HFFc6 (cell line): ENCODE results near the gene THSD4. TPM values are rescaled to one million over a fixed set of nuclear protein-coding genes. Genes with fewer than 3 reads are reported as not detected.

Experiments
- DNase-seq: peaks from one replicate; pipeline ENCODE4 v3.0.0-alpha.2; 2018
- H3K27ac Mint-ChIP-seq: 2 replicates; pipeline ENCODE4 v1.8.0; 2020; ENCODE audit warnings: mild to moderate bottlenecking, mixed read lengths
- H3K27me3 Mint-ChIP-seq: 2 replicates; pipeline ENCODE4 v1.8.0; 2021; ENCODE audit warnings: mild to moderate bottlenecking, moderate library complexity, mixed read lengths; ENCODE audit not compliant: insufficient read depth
- H3K36me3 Mint-ChIP-seq: 2 replicates; pipeline ENCODE4 v1.8.0; 2021; ENCODE audit warnings: low read depth, mixed read lengths
- H3K4me1 Mint-ChIP-seq: 2 replicates; pipeline ENCODE4 v1.8.0; 2020; ENCODE audit warnings: low read depth, mixed read lengths
- H3K4me3 Mint-ChIP-seq: 2 replicates; pipeline ENCODE4 v1.8.0; 2020; ENCODE audit warnings: mild to moderate bottlenecking, moderate library complexity, mixed read lengths
- H3K9me3 Mint-ChIP-seq: 2 replicates; pipeline ENCODE4 v1.8.0; 2020; ENCODE audit warnings: mild to moderate bottlenecking, mixed read lengths
- CTCF ChIP-seq: fragments of 200-600 bp; sonication (generic); IDR thresholded peaks from 2 replicates; pipeline ENCODE4 v1.5.0; 2021; ENCODE audit warnings: antibody characterized with exemption, mild to moderate bottlenecking
- total RNA-seq, 6 experiments: library from RNA; stranded (reverse); fragmentation: NEBNext Ultra II Directional; extraction: Animal tissue kit (Norgen Biotek cat#: 25700); gene quantifications; 2 replicates in 1 of 6; 3 replicates in 5 of 6; pipeline ENCODE4 v1.2.3, GENCODE V29; 2021

THSD4 gene
- total RNA-seq, 6 experiments from 2014 or later = 32.7 to 39.1 (median 36.4) TPM

GRCh38 chr15:71471347-71471746 is 356.1 kb downstream of the THSD4 start:
- Mint-ChIP-seq H3K4me3 (no peak overlapping the region), H3K9me3 (no peaks in the 10 kb centered on the region), H3K36me3 (peaks cover 12% of the 10 kb centered on the region), H3K4me1 (peaks cover 27% of the 10 kb centered on the region), H3K27me3 (peaks cover 1% of the 10 kb centered on the region; the same call in 1 of the 2 replicates), H3K27ac (no peak overlapping the region)
- TF ChIP-seq CTCF = no peak
- DNase-seq = no peak

GRCh38 chr15:71472566-71472965 is 357.3 kb downstream of the THSD4 start:
- H3K36me3 Mint-ChIP-seq = peaks cover 12% of the 10 kb centered on the region
- no peak for DNase-seq
- no peak overlapping the region for H3K4me3 Mint-ChIP-seq
- peaks cover 27% of the 10 kb centered on the region for H3K4me1 Mint-ChIP-seq
- H3K27me3 Mint-ChIP-seq = peaks cover 1% of the 10 kb centered on the region; the same call in 1 of the 2 replicates
- no peaks in the 10 kb centered on the region for H3K9me3 Mint-ChIP-seq
- no peak overlapping the region for H3K27ac Mint-ChIP-seq
- TF ChIP-seq CTCF = no peak

DNA sequence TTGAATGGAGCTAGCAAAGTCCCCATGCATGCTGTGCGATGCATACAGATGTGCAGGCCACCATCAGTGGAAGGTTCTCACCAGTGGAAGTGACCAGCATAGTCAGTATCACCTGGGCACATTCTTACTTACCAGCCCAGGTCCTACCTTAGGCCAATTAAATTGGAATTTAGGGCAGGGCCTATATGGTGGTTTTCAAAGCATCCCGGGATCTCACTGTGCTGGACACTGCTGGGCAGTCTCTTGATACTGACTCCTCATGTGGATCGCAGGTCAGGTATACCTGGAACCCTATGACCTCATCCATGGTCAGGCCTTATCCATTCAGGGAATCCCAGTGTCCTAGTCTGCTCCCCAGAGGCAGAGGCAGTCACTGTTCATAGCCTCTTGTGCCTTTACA is 358.5 kb downstream of the THSD4 start:
- Mint-ChIP-seq H3K36me3 (peaks cover 4% of the 10 kb centered on the region; the same call in 1 of the 2 replicates), H3K27me3 (peaks cover 1% of the 10 kb centered on the region), H3K4me3 (no peak overlapping the region), H3K9me3 (no peaks in the 10 kb centered on the region), H3K27ac (no peak overlapping the region), H3K4me1 (peaks cover 27% of the 10 kb centered on the region)
- no peak for DNase-seq
- no peak for TF ChIP-seq CTCF

DNA sequence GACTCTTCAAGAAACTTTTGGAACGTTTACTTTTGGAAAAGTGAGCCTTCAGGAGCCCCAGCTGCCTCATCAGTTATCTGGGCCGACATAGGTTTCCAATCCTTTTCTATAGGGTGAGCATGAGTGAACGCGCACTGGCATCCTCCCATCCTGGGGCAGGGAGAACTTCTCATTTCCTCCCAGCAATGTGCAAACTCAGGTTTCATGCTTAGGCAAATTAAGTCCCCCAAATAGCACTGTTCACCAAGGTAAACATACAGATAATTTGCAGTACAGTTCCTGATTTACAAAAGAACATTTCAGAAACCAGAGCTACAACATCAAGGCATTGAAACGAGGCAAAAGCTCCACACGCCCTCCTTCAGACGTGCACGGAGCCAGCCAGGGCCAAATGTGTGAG is 361.6 kb downstream of the THSD4 start:
- TF ChIP-seq CTCF = no peak
- DNase-seq = no peak
- peaks cover 13% of the 10 kb centered on the region for H3K4me1 Mint-ChIP-seq
- H3K36me3 Mint-ChIP-seq = no peaks in the 10 kb centered on the region
- no peaks in the 10 kb centered on the region for H3K9me3 Mint-ChIP-seq
- no peaks in the 10 kb centered on the region; the same call in 1 of the 2 replicates for H3K27me3 Mint-ChIP-seq
- no peak overlapping the region for H3K27ac Mint-ChIP-seq
- H3K4me3 Mint-ChIP-seq = no peak overlapping the region

- Mint-ChIP-seq H3K9me3 (no peaks in the 10 kb centered on the region), H3K27ac (no peak overlapping the region), H3K36me3 (no peaks in the 10 kb centered on the region), H3K4me1 (peaks cover under 1% of the 10 kb centered on the region; the same call in 1 of the 2 replicates), H3K4me3 (no peak overlapping the region), H3K27me3 (peaks cover 2% of the 10 kb centered on the region; the same call in 1 of the 2 replicates)
- DNase-seq = no peak
- no peak for TF ChIP-seq CTCF
These were observed 365.3 kb downstream of the THSD4 start for GRCh38 chr15:71480556-71480955.

- TF ChIP-seq CTCF = no peak
- Mint-ChIP-seq H3K27me3 (peaks cover 4% of the 10 kb centered on the region), H3K4me3 (no peak overlapping the region), H3K4me1 (peaks cover 7% of the 10 kb centered on the region), H3K27ac (no peak overlapping the region), H3K36me3 (no peaks in the 10 kb centered on the region), H3K9me3 (no peaks in the 10 kb centered on the region)
- DNase-seq = no peak
These were observed 368.8 kb downstream of the THSD4 start for GRCh38 chr15:71484080-71484479.
